ENCODE results near the gene LBR.

LBR gene

DNA sequence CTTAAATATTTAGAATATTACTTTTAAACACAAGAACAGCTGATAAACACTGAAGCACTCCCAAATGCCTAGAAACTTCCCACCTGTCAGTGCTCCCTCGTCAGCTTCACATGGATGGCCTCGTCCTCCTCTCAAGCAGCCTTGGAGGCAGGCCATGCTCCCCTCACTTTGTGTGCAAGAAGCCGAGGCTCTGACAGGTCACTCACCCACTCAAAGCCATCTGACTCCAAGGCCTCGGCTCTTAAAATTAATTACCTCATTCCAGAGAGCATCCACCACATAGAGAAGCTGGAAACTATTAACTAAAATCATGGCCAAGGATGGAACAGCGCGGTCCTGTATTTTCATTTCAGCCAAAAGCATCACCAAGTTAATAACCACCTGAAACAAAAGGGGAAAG is 17.8 kb downstream of the LBR start:
- H3K9me3 ChIP-seq (ENCODE audit: insufficient read depth, low read length, severe bottlenecking) = no peaks in the 10 kb centered on the region
- no peak overlapping the region for H3K9ac ChIP-seq (ENCODE audit: low read depth, low read length)
- H3K79me2 ChIP-seq (ENCODE audit: insufficient read depth, low read length) = peaks cover 79% of the 10 kb centered on the region
- no peak overlapping the region for H3K4me2 ChIP-seq (ENCODE audit: insufficient read depth, low read length)
- H2AFZ ChIP-seq (ENCODE audit: low read depth, low read length) = no peak overlapping the region
- no peak overlapping the region for H3K27ac ChIP-seq (ENCODE audit: low read length)
- no peaks in the 10 kb centered on the region for H3K4me1 ChIP-seq (ENCODE audit: insufficient read depth, low read length)
- peaks cover 43% of the 10 kb centered on the region for H4K20me1 ChIP-seq (ENCODE audit: insufficient read depth, low read length)
- peaks cover 100% of the 10 kb centered on the region for H3K36me3 ChIP-seq (ENCODE audit: insufficient read depth, low read length)
- DNase-seq = no peak
- H3K27me3 ChIP-seq (ENCODE audit: insufficient read depth, low read length, poor library complexity) = no peaks in the 10 kb centered on the region
- ATAC-seq (ENCODE audit: insufficient read depth, low read depth) = no peak
- no peak overlapping the region for H3K4me3 ChIP-seq (ENCODE audit: low read depth in 1 of 2, low read length in 2 of 2)
- TF ChIP-seq, protein P1, sequence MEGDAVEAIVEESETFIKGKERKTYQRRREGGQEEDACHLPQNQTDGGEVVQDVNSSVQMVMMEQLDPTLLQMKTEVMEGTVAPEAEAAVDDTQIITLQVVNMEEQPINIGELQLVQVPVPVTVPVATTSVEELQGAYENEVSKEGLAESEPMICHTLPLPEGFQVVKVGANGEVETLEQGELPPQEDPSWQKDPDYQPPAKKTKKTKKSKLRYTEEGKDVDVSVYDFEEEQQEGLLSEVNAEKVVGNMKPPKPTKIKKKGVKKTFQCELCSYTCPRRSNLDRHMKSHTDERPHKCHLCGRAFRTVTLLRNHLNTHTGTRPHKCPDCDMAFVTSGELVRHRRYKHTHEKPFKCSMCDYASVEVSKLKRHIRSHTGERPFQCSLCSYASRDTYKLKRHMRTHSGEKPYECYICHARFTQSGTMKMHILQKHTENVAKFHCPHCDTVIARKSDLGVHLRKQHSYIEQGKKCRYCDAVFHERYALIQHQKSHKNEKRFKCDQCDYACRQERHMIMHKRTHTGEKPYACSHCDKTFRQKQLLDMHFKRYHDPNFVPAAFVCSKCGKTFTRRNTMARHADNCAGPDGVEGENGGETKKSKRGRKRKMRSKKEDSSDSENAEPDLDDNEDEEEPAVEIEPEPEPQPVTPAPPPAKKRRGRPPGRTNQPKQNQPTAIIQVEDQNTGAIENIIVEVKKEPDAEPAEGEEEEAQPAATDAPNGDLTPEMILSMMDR (IDR thresholded peaks at IDR 0.05; ENCODE audit: borderline replicate concordance, extremely low read depth, low read length, poor library complexity, severe bottlenecking) = no peak
- no peak for TF ChIP-seq EZH2 (IDR thresholded peaks at IDR 0.05; ENCODE audit: borderline replicate concordance, low read depth, low read length, severe bottlenecking)

DNA sequence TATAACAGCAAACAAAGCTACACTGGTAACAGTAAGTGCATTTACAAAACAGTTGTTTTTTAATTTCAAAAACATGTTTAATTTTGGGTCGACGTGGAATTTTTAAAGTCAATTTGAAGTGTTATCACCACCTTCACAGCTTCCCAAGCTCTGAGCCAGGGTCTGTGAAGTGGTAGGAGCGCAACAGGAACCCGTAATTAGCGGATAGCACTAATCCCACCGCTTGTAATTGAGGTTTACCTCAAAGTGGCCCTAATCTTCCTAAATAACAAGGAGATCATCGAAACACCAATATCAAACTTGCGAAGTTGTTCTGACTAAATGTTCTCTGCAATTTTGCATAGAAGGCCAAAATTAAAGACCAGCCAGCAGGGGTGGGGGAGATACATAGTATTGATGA is 18.8 kb downstream of the LBR start:
- H3K79me2 ChIP-seq (ENCODE audit: insufficient read depth, low read length) = peaks cover 73% of the 10 kb centered on the region
- no peak overlapping the region for H3K27ac ChIP-seq (ENCODE audit: low read length)
- H3K4me2 ChIP-seq (ENCODE audit: insufficient read depth, low read length) = no peak overlapping the region
- H3K4me1 ChIP-seq (ENCODE audit: insufficient read depth, low read length) = no peaks in the 10 kb centered on the region
- DNase-seq = no peak
- ATAC-seq (ENCODE audit: insufficient read depth, low read depth) = no peak
- no peak overlapping the region for H3K4me3 ChIP-seq (ENCODE audit: low read depth in 1 of 2, low read length in 2 of 2)
- H3K9me3 ChIP-seq (ENCODE audit: insufficient read depth, low read length, severe bottlenecking) = no peaks in the 10 kb centered on the region
- H4K20me1 ChIP-seq (ENCODE audit: insufficient read depth, low read length) = peaks cover 40% of the 10 kb centered on the region
- TF ChIP-seq EZH2 (IDR thresholded peaks at IDR 0.05; ENCODE audit: borderline replicate concordance, low read depth, low read length, severe bottlenecking) = no peak
- TF ChIP-seq, protein P1 (IDR thresholded peaks at IDR 0.05; ENCODE audit: borderline replicate concordance, extremely low read depth, low read length, poor library complexity, severe bottlenecking) = no peak
- H2AFZ ChIP-seq (ENCODE audit: low read depth, low read length) = no peak overlapping the region
- H3K27me3 ChIP-seq (ENCODE audit: insufficient read depth, low read length, poor library complexity) = no peaks in the 10 kb centered on the region
- peaks cover 98% of the 10 kb centered on the region for H3K36me3 ChIP-seq (ENCODE audit: insufficient read depth, low read length)
- H3K9ac ChIP-seq (ENCODE audit: low read depth, low read length) = no peak overlapping the region

DNA sequence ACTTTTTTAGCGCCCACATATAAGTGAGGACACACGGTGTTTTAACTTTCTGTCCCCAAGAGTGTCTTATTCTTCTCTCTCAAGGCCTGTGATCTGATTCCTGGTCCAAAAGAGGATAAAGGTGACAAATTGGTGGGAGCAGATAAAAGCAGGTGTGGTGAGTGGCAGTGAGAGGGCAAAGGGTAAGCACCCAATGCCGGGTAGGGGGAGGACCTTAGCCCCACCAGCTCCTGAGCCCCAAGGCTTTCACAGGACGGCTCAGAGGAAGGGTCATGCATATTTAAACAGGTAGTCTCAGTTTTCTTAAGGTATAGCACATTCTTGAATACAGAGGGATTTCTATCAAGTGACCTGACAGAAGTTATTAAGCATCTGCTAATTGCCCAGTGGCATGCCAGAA is 19.6 kb downstream of the LBR start:
- Histone ChIP-seq H4K20me1 (ENCODE audit: insufficient read depth, low read length) (peaks cover 39% of the 10 kb centered on the region), H3K9me3 (ENCODE audit: insufficient read depth, low read length, severe bottlenecking) (no peaks in the 10 kb centered on the region), H3K36me3 (ENCODE audit: insufficient read depth, low read length) (peaks cover 97% of the 10 kb centered on the region), H3K4me3 (ENCODE audit: low read depth in 1 of 2, low read length in 2 of 2) (no peak overlapping the region), H3K9ac (ENCODE audit: low read depth, low read length) (no peak overlapping the region), H3K4me1 (ENCODE audit: insufficient read depth, low read length) (no peaks in the 10 kb centered on the region), H3K27me3 (ENCODE audit: insufficient read depth, low read length, poor library complexity) (no peaks in the 10 kb centered on the region), H3K79me2 (ENCODE audit: insufficient read depth, low read length) (peaks cover 65% of the 10 kb centered on the region), H2AFZ (ENCODE audit: low read depth, low read length) (no peak overlapping the region), H3K4me2 (ENCODE audit: insufficient read depth, low read length) (no peak overlapping the region), H3K27ac (ENCODE audit: low read length) (no peak overlapping the region)
- DNase-seq (no peak), ATAC-seq (ENCODE audit: insufficient read depth, low read depth) (no peak; the same call in 2 of the 3 replicates)
- TF ChIP-seq EZH2 (IDR thresholded peaks at IDR 0.05; ENCODE audit: borderline replicate concordance, low read depth, low read length, severe bottlenecking) = no peak
- TF ChIP-seq, protein P1 (IDR thresholded peaks at IDR 0.05; ENCODE audit: borderline replicate concordance, extremely low read depth, low read length, poor library complexity, severe bottlenecking) = no peak

DNA sequence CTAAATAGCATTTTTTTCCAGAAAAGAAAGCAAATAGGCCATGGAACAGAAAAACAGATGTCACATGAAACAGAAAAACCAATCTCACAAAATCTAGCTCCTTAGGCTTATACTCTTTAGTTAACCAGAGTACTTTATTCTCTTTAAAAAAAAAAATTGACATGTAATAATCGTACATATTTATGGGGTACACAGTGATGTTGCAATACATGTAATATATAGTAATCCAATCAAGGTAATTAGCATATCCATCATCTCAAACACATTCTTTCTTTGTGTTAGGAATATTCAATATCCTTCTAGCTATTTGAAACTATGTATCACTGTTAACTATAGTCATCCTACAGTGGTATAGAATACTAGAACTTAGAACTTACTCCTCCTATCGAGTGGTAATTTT is 20.1 kb downstream of the LBR start:
- Histone ChIP-seq H2AFZ (ENCODE audit: low read depth, low read length) (no peak overlapping the region), H3K27me3 (ENCODE audit: insufficient read depth, low read length, poor library complexity) (no peaks in the 10 kb centered on the region), H3K9me3 (ENCODE audit: insufficient read depth, low read length, severe bottlenecking) (no peaks in the 10 kb centered on the region), H3K27ac (ENCODE audit: low read length) (no peak overlapping the region), H3K79me2 (ENCODE audit: insufficient read depth, low read length) (peaks cover 60% of the 10 kb centered on the region), H3K9ac (ENCODE audit: low read depth, low read length) (no peak overlapping the region), H3K36me3 (ENCODE audit: insufficient read depth, low read length) (peaks cover 97% of the 10 kb centered on the region), H3K4me2 (ENCODE audit: insufficient read depth, low read length) (no peak overlapping the region), H3K4me1 (ENCODE audit: insufficient read depth, low read length) (no peaks in the 10 kb centered on the region), H3K4me3 (ENCODE audit: low read depth in 1 of 2, low read length in 2 of 2) (no peak overlapping the region), H4K20me1 (ENCODE audit: insufficient read depth, low read length) (peaks cover 35% of the 10 kb centered on the region)
- TF ChIP-seq, protein P1 (IDR thresholded peaks at IDR 0.05; ENCODE audit: borderline replicate concordance, extremely low read depth, low read length, poor library complexity, severe bottlenecking) = no peak
- TF ChIP-seq EZH2 (IDR thresholded peaks at IDR 0.05; ENCODE audit: borderline replicate concordance, low read depth, low read length, severe bottlenecking) = no peak
- DNase-seq (no peak), ATAC-seq (ENCODE audit: insufficient read depth, low read depth) (no peak)
